ENCODE data around the gene SFSWAP. TPM values are rescaled to one million over a fixed set of nuclear protein-coding genes. Genes with fewer than 3 reads are reported as not detected.
"Not testable (repeated sequence)": the region's sequence is repeated elsewhere in the genome, so short reads cannot be mapped to it uniquely, and the experiment has no call there.

Gene SFSWAP
- total RNA-seq, 1 donor from 2014 or later: 67.3 TPM

DNA sequence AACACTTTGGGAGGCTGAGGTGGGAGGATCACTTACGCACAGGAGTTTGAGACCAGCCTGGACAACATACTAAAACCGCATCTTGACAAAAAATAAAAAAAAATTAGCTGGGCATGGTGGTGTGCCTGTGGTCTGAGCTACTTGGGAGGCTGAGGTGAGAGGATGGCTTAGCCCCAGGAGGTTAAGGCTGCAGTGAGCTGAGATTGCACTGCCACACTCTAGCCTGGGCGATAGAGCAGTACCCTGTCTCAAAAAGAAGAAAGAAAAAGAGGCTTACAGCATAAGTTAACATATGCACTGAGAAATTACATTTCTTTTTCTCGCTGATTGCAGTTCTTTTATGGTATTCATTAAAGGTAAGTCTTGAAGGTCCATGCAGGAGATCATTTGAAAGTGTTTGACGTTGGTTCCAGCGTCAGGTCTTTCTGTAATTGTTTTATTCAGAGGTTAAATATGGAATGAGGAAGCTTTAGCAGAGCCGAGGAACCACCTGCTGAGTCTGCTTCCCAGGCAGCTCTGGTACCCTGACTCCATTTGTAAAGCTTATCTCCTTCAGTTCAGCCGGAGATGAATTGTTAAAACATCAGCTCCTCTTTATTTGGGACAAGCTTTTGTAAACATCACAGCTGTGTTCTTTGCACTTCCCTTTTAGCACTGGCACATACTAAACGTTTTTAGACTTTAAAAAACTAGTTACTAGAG lies 18.5 kb downstream of the SFSWAP start:
- no peak for DNase-seq (ENCODE audit: low spot score)
- no peak for ATAC-seq
- intact Hi-C loops (cut with DNase I): no loop called here

DNA sequence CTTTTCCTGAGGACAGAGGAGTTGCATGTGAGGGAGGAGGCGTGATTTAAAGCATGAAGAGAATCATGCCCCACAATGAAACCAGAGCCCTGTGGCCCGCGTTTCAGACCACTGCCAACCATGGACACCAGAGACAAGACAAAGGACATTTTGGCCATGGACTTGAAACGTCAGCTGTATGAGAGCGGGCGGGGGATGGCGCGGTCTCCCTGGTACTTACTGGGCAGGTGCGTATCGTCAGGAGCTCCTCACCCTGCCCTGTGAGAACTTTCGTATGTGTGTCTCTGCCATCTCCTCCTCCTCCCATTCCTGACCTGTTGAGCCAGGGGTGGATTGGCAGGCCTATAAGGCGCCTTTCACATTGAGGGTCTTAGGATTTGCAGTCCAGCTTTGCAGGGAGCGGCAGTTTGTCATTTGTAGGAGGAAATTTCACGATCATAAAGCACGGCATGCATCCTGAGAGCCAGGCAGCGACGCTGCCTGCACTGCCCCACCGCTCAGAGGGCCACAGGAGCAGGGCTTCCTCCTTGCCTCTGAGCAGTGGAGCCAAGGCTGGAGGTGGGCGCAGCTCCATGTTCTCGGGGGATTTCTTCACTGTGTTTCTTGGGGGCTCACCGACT lies 22.2 kb downstream of the SFSWAP start:
- no peak for DNase-seq (ENCODE audit: low spot score)
- intact Hi-C loops (cut with DNase I): no loop called here
- ATAC-seq: no peak

DNA sequence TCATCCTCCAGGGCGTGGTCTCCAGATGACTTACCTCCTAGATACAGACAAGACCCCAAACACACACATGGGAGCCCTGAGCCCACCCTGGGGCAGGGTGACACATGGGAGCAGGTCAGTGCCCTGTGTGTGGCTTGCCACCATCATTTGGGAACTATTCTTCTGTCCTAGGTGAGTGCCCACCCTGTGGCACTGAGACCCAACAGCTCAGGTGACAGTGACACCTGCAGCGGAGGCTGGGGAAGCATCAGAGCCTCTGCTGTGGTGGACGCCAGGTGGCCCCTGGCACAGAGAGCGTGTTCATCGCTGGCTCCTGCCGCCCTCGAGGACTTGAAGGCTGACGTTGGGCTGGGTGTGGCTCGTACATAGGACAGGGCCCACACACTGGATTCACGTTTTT lies 23.0 kb downstream of the SFSWAP start:
- ATAC-seq: no peak
- no peak for DNase-seq (ENCODE audit: low spot score)
- intact Hi-C loops (cut with DNase I): no loop called here

DNA sequence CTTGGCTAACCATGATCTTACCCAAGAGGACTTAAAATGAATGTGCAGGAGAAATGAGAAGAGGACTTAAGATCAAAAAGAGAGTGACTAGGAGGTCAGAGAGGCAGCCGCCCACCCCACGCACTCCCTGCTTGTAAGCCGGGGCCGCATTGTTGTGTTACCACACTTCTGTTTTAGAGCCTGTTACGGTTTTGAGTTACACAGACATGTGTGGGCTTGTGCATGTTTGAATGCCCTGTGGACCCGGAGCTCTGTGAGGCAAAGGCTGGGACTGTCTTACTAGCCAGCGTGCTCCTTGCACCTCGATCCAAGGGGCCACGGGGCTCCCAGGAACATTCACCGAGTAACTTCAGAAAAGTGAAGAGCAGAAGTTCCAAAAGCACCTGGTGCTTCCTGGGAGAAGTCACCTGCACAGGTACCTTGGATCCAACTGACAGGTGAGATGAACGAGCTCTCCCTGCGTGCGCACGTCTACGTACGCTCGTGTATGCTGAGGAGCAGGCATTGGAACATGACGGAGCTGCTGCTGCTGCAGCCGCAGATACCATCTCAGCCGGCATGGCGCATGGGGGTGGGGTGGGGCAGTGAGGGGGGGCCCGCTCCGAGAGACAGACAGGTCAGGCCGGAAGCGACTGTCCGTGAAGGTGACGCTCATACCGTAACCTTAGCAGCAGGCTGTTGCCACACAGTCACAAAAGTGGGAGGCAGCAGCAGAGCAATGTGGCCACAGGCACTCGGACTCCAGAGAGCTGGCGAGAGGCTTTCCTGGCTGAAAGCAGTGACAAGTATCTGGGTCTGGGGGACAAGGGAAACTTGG lies 23.7 kb downstream of the SFSWAP start:
- no peak for DNase-seq (ENCODE audit: low spot score)
- intact Hi-C loops (cut with DNase I): no loop called here
- ATAC-seq: no peak

DNA sequence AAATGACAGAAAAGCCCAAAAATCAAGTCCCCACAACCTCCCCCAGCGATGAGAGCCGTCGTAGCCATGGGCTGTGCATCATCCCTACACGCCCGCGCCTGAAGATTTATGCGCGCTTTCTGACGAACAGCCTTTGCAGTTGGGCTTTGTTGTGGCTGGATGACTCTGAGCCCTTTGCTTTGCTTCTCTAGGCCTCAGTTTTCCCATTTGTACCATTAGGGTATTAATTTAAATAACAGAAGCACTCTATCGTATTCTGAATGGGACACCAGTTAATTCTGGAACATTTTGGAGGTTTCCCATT lies 24.2 kb downstream of the SFSWAP start:
- intact Hi-C loops (cut with DNase I): no loop called here
- no peak for DNase-seq (ENCODE audit: low spot score)
- no peak for ATAC-seq

DNA sequence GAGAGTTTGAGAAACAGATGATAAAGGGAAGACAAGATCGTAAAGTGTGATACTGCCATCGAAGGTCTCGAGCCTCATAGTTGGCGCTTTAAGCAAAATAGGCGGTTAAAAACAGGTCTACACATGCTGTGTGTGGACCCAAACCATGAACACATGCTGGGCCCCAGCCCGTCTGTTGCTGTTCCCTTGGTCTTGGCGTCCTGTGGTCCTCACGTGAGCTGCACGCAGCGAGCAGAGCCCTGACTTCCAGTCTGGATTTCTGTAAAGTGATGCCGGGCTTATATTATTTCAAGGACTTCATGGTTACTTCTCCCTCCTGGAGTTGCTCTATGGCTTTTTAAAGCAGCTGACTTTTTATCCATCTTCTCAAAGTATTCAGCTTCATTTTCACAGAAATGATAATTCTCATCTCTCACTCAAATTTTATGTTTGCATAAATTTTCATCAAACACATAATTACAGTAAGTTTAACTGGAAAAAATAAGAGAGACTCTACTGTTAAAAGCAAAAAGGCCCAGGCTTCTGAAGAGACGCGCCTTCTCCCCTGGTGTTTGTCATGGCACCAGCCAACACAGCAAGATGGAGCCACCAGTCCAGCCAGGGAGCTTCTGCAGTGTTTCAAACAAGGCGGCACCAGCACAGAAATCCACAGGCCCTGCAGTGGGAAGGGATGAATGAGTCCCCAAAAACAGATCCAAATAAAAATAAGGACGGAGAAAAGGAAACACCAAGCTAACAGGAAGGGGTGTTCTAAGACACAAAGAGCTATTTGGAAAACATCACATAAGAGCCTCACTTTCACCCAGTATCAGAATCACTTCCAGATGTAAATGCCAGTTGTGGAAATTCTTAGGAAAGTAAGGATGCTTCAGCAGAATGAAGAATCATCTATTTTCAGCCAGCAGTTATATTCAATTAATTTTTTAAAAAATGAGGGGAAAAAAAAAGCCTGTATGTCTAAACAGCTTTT lies 24.9 kb downstream of the SFSWAP start:
- DNase-seq (ENCODE audit: low spot score) (no peak), ATAC-seq (no peak)
- intact Hi-C loops (cut with DNase I): no loop called here

DNA sequence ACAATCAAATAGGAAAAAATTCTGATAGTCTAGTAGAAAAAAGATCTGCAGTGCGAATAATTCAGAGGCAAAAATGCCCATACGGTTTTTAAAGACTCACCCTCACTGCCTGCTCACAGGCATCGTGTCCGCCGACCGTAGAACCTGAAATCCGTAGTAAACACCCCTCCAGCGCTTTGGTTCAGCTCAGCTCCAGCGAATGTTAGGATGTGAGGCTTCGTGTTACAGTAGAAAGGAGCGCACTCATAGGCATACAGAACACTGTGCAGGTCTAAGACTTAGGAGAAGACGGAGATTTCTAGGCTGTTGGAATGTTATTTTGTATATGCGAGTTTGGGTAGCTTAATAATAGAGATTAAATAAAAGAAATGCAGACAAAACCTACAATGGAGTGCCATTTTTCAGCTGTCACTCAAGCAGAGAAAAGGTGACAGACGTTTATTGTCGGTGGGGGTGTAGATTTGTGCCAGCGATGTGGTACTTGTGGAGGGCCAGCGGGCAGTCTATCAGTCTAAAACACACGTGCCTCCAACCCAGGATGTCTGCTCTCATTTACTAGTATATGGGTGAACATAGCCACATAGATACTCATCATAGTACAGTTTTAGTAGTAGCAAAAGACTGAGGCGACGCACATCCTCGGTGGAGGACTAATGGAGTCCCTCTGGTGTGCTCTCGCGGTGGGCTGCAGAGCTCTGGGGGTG lies 25.7 kb downstream of the SFSWAP start:
- DNase-seq (ENCODE audit: low spot score): no peak
- no peak for ATAC-seq
- intact Hi-C loops (cut with DNase I): no loop called here

DNA sequence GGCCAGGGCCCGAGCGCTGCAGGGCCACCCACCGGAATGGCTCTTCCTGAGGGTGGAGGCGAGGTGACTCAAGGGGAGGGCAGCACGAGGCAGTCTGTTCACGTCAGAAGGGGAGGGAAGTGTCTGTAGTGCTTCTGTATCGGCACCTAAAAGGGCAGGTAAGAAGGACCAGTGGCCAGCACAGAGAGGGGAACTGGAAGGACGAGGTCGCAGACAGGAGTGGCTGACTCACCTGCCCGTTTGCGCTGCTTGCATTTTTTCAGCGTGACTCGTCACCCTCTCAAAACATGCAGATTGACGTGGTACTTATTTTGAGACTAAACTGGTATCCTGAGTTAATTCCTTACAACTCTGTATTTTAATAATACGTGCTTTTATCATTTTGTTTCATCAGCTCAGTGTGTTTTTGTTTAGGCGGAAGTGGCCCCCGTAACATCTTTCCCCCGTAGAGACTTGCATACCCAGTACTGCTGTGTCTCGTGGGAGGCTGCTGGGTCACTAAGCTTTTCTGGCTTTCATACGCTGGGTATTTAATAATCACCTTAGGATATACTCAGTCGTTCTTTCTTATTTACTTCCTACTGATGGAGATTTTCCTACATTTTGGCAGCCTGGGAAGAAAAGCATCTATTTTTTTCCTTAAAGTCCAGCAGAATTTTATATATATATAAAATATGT lies 26.4 kb downstream of the SFSWAP start:
- DNase-seq (ENCODE audit: low spot score): no peak
- intact Hi-C loops (cut with DNase I): no loop called here
- ATAC-seq: no peak

DNA sequence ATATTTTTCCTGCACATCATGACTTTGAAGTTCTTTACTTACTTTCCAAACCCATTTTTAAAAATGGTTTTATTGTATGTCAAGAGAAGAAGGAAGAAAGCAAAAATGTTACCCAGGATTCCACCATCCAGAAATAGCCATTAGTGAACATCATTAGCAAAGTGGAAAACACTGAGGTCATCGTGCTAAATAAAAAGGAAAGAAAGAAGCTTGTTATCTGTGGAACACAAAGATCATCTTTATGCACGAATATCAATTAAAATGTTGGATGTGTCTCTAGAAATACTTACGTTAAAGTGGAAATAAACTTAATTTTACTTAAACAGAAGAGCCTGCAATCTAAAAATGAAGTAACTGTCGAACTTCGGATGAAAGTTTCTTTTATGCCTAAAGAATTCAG lies 27.3 kb downstream of the SFSWAP start:
- DNase-seq (ENCODE audit: low spot score) (no peak), ATAC-seq (no peak)
- intact Hi-C loops (cut with DNase I): no loop called here

DNA sequence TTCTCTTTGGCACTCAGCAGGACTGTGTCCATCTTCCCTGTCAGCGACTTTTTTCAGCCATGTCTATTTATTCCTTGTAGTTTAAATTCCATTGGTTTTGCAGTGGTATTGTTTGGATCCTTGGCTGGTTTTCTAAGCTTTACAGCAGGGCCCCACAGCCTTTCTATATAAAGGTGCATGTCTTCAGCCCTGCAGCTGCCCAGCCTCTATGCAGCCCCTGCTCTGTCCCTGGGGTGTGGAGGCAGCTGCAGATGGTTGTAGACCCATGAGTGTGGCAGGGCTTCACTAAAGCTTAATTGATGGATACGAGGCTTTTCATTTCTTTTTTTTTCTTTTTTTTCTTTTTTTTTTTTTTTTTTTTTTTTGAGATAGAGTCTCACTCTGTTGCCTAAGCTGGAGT lies 29.7 kb downstream of the SFSWAP start:
- intact Hi-C loops (cut with DNase I): no loop called here
- ATAC-seq (no peak), DNase-seq (ENCODE audit: low spot score) (no peak)

DNA sequence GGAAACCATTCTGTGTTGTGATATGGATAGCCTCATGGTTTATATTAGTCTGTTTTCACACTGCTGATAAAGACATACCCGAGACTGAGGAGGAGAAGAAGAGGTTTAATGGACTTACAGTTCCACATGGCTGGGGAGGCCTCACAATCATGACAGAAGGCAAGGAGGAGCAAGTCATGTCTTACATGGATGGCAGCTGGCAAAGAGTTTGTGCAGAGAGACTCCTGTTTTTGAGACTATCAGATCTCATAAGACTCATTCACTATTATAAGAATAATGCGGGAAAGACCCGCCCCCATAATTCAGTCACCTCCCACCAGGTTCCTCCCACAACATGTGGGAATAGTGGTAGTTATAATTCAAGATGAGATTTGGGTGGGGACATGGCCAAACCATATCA lies 31.9 kb downstream of the SFSWAP start:
- ATAC-seq; intact Hi-C loops (cut with DNase I); DNase-seq (ENCODE audit: low spot score): not testable (repeated sequence)

DNA sequence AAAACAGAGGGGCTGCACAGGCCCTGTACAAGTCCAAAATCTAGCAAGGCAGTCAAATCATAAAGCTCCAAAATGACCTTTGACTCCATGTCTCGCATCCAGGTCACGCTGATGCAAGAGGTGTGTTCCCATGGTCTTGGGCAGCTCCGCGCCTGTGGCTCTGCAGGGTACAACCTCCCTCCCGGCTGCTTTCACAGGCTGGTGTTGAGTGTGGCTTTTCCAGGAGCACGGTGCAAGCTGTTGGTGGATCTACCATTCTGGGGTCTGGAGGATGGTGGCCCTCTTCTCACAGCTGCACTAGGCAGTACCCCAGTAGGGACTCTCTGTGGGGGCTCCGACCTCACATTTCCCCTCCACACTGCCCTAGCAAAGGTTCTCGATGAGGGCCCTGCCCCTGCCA lies 32.5 kb downstream of the SFSWAP start:
- ATAC-seq; intact Hi-C loops (cut with DNase I); DNase-seq (ENCODE audit: low spot score): not testable (repeated sequence)

DNA sequence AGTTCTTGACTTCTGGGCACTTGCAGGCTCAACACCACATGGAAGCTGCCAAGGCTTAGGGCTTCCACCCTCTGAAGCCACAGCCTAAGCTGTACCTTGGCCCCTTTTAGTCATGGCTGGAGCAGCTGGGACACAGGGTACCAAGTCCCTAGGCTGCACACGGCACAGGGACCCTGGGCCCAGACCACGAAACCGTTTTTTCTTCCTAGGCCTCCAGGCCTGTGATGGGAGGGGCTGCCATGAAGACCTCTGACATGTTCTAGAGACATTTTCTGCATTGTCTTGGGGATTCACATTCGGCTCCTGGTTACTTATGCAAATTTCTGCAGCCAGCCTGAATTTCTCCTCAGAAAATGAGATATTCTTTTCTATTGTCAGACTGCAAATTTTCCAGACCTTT lies 33.0 kb downstream of the SFSWAP start:
- DNase-seq (ENCODE audit: low spot score); ATAC-seq; intact Hi-C loops (cut with DNase I): not testable (repeated sequence)

DNA sequence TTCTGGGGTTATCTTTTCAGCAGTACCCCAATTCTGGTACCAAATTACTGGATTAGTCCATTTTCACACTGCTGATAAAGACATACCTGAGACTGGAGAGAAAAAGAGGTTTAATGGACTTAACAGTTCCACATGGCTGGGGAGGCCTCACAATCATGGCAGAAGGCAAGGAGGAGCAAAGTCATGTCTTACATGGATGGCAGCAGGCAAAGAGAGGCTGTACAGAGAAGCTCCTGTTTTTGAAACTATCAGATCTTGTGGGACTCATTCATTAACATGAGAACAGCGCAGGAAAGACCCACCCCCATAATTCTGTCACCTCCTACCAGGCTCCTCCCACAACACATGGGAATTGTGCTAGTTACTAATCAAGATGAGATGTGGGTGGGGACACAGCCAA lies 33.8 kb downstream of the SFSWAP start:
- intact Hi-C loops (cut with DNase I); ATAC-seq; DNase-seq (ENCODE audit: low spot score): not testable (repeated sequence)

DNA sequence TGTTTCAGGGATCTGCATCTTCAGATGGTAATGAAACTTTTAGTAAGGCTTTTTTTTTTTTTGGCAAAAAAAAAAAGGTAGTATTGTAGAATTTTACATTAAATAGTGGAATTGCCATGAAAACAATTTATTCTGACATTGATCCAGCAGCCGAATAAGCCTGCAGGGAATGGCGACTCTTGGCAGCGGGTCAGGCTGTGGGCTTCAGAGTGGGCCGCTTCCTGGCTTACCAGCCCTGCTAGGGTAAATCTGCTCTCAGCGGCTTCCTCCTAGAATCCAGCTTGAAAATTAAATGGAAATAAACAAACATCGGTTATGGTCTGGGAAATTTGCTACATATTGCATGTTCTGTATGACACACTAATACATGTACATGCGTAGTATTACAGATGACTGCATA lies 34.8 kb downstream of the SFSWAP start:
- ATAC-seq (no peak), DNase-seq (ENCODE audit: low spot score) (no peak)
- intact Hi-C loops (cut with DNase I): no loop called here

DNA sequence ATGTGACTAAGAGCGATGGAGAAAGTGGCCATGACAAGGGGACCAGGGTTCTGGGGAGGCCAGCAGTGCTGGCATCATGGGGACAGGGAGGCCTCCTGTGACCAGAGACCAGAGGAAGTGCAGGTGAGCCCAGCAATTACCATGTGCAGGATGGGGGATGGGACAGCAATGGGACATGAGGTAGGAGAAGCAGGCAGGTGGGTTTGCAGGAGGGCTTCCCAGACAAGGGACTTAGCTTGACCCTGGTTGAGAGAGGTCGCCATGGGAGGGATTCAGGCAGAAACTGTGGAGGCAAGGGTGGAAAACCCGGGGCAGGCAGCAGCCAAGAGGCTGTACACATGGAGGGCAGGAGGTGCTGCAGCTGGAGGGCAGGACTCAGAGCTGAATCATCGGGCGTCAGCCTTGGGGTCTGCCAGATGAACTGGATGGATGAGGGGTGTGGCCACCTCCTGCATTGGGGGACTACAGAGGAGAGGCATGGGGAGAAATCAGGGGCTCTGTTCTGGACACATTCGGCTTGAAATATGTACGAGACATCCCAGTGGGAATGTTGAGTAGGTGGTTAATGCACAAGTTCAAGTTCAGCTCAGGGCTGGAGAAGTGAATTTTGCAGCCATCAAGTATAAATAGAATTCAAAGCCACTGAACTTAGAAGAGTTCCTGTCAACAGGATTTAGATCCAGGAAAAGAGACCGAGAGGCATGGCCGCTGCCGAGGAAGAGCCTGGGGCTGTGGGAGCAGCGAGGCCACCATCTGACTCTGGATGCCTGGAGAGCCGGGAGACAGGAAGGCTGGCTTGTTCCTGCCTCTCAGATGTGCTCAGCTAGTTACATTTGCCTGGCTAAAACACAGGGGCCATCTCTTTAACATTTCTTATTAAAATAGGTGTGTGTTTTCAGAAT lies 36.6 kb downstream of the SFSWAP start:
- intact Hi-C loops (cut with DNase I): no loop called here
- ATAC-seq (no peak), DNase-seq (ENCODE audit: low spot score) (peak; percentile 45)

Measured in sciatic nerve (tissue), 2 donors.